Measurements from ENCODE around the gene CTTNBP2NL.
"Not testable (repeated sequence)": the region's sequence is repeated elsewhere in the genome, so short reads cannot be mapped to it uniquely, and the experiment has no call there.

CTTNBP2NL gene

GRCh38 chr1:112418099-112418892, 22.3 kb downstream of the CTTNBP2NL start:
- no peak overlapping the region for H3K27ac ChIP-seq (ENCODE audit: insufficient read depth, low read length, poor library complexity, severe bottlenecking)
- no peak for DNase-seq
- no peak overlapping the region for H3K4me3 ChIP-seq (ENCODE audit: insufficient read depth, low read depth, low read length, poor library complexity, severe bottlenecking)
- no peaks in the 10 kb centered on the region for H3K9me3 ChIP-seq (ENCODE audit: control insufficient read depth, low read length)
- H3K36me3 ChIP-seq (ENCODE audit: control insufficient read depth, insufficient read depth, low read length), result no peaks in the 10 kb centered on the region
- H3K4me1 ChIP-seq (ENCODE audit: control insufficient read depth, insufficient read depth, low read length, poor library complexity, severe bottlenecking), result no peaks in the 10 kb centered on the region
- no peaks in the 10 kb centered on the region for H3K27me3 ChIP-seq (replicated peaks; ENCODE audit: control insufficient read depth, insufficient read depth, low read length, poor library complexity, severe bottlenecking)

DNA sequence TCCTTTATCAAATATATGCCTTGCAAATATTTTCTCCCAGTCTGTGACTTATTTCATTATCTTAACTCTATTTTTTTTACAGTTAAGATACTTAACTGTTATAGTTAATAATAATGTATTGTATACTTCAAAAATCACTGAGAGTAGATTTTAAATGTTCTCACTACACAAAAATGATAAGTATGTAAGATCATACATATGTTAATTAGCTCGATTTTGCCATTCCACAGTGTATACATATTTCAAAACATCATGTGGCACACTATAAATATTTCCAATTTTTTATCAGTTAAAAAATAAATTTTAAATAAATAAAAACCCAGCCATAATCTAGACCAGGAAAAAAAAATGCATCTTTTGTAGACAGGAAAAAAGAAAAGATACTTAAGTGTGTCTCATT, 27.2 kb downstream of the CTTNBP2NL start:
- no peaks in the 10 kb centered on the region for H3K36me3 ChIP-seq (ENCODE audit: control insufficient read depth, insufficient read depth, low read length)
- DNase-seq, result no peak
- no peak overlapping the region for H3K27ac ChIP-seq (ENCODE audit: insufficient read depth, low read length, poor library complexity, severe bottlenecking)
- no peaks in the 10 kb centered on the region for H3K9me3 ChIP-seq (ENCODE audit: control insufficient read depth, low read length)
- H3K27me3 ChIP-seq (replicated peaks; ENCODE audit: control insufficient read depth, insufficient read depth, low read length, poor library complexity, severe bottlenecking), result no peaks in the 10 kb centered on the region
- H3K4me3 ChIP-seq (ENCODE audit: insufficient read depth, low read depth, low read length, poor library complexity, severe bottlenecking), result no peak overlapping the region
- no peaks in the 10 kb centered on the region for H3K4me1 ChIP-seq (ENCODE audit: control insufficient read depth, insufficient read depth, low read length, poor library complexity, severe bottlenecking)

GRCh38 chr1:112423666-112424065, 27.7 kb downstream of the CTTNBP2NL start:
- H3K4me1 ChIP-seq (ENCODE audit: control insufficient read depth, insufficient read depth, low read length, poor library complexity, severe bottlenecking); H3K4me3 ChIP-seq (ENCODE audit: insufficient read depth, low read depth, low read length, poor library complexity, severe bottlenecking); H3K27ac ChIP-seq (ENCODE audit: insufficient read depth, low read length, poor library complexity, severe bottlenecking); H3K36me3 ChIP-seq (ENCODE audit: control insufficient read depth, insufficient read depth, low read length); DNase-seq; H3K9me3 ChIP-seq (ENCODE audit: control insufficient read depth, low read length); H3K27me3 ChIP-seq (replicated peaks; ENCODE audit: control insufficient read depth, insufficient read depth, low read length, poor library complexity, severe bottlenecking): not testable (repeated sequence)

DNA sequence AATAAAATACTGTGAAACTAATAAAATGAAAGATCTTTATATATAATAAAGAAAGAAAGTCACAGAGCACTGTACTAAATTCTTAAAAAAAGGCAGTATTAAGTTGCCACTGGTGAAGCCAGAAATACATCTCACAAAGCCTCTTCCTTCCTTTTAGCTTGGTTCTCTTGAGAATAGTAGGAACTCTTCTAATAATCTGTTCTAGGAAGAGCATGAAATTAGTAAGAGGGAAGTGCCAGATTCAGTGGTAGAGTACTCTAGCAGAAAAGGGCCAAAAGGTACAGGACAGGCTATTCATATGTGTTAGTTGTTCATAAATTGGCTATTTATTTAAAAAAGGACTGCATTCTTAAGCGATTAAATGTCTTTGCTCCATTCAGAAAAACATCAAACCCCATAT, 33.7 kb downstream of the CTTNBP2NL start:
- no peak overlapping the region for H3K27ac ChIP-seq (ENCODE audit: insufficient read depth, low read length, poor library complexity, severe bottlenecking)
- no peak overlapping the region for H3K4me3 ChIP-seq (ENCODE audit: insufficient read depth, low read depth, low read length, poor library complexity, severe bottlenecking)
- H3K27me3 ChIP-seq (replicated peaks; ENCODE audit: control insufficient read depth, insufficient read depth, low read length, poor library complexity, severe bottlenecking), result no peaks in the 10 kb centered on the region
- no peaks in the 10 kb centered on the region for H3K4me1 ChIP-seq (ENCODE audit: control insufficient read depth, insufficient read depth, low read length, poor library complexity, severe bottlenecking)
- H3K9me3 ChIP-seq (ENCODE audit: control insufficient read depth, low read length), result no peaks in the 10 kb centered on the region
- DNase-seq, result no peak
- H3K36me3 ChIP-seq (ENCODE audit: control insufficient read depth, insufficient read depth, low read length), result no peaks in the 10 kb centered on the region

- no peak for DNase-seq
- no peaks in the 10 kb centered on the region for H3K36me3 ChIP-seq (ENCODE audit: control insufficient read depth, insufficient read depth, low read length)
- H3K4me3 ChIP-seq (ENCODE audit: insufficient read depth, low read depth, low read length, poor library complexity, severe bottlenecking), result no peak overlapping the region
- no peak overlapping the region for H3K27ac ChIP-seq (ENCODE audit: insufficient read depth, low read length, poor library complexity, severe bottlenecking)
- H3K27me3 ChIP-seq (replicated peaks; ENCODE audit: control insufficient read depth, insufficient read depth, low read length, poor library complexity, severe bottlenecking), result no peaks in the 10 kb centered on the region
- no peaks in the 10 kb centered on the region for H3K9me3 ChIP-seq (ENCODE audit: control insufficient read depth, low read length)
- H3K4me1 ChIP-seq (ENCODE audit: control insufficient read depth, insufficient read depth, low read length, poor library complexity, severe bottlenecking), result no peaks in the 10 kb centered on the region
These were observed 35.0 kb downstream of the CTTNBP2NL start for GRCh38 chr1:112431038-112431437.

DNA sequence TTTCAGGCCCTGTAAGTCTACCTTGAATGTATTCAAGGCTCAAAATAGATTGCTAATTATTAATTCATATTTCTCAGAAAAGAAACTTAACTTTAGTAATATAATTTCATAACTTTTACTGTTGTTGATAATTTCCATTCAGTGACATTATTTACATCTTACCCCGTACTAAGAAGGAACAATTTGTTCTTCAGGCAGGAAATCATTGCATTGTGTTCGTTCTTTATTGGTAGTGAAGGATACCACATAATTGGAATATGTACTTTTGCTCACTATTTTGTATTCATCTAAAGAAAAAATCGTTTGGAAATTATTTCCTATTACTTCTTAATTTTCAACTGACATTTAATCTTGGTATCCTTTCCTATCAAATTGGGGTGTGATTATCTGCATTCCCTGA, 39.4 kb downstream of the CTTNBP2NL start:
- H3K36me3 ChIP-seq (ENCODE audit: control insufficient read depth, insufficient read depth, low read length), result no peaks in the 10 kb centered on the region
- H3K27me3 ChIP-seq (replicated peaks; ENCODE audit: control insufficient read depth, insufficient read depth, low read length, poor library complexity, severe bottlenecking), result no peaks in the 10 kb centered on the region
- H3K4me3 ChIP-seq (ENCODE audit: insufficient read depth, low read depth, low read length, poor library complexity, severe bottlenecking), result no peak overlapping the region
- H3K4me1 ChIP-seq (ENCODE audit: control insufficient read depth, insufficient read depth, low read length, poor library complexity, severe bottlenecking), result no peaks in the 10 kb centered on the region
- no peak overlapping the region for H3K27ac ChIP-seq (ENCODE audit: insufficient read depth, low read length, poor library complexity, severe bottlenecking)
- DNase-seq, result no peak
- no peaks in the 10 kb centered on the region for H3K9me3 ChIP-seq (ENCODE audit: control insufficient read depth, low read length)

- Histone ChIP-seq H3K27ac (ENCODE audit: insufficient read depth, low read length, poor library complexity, severe bottlenecking) (no peak overlapping the region), H3K27me3 (replicated peaks; ENCODE audit: control insufficient read depth, insufficient read depth, low read length, poor library complexity, severe bottlenecking) (no peaks in the 10 kb centered on the region), H3K4me3 (ENCODE audit: insufficient read depth, low read depth, low read length, poor library complexity, severe bottlenecking) (no peak overlapping the region), H3K4me1 (ENCODE audit: control insufficient read depth, insufficient read depth, low read length, poor library complexity, severe bottlenecking) (no peaks in the 10 kb centered on the region), H3K36me3 (ENCODE audit: control insufficient read depth, insufficient read depth, low read length) (no peaks in the 10 kb centered on the region), H3K9me3 (ENCODE audit: control insufficient read depth, low read length) (no peaks in the 10 kb centered on the region)
- no peak for DNase-seq
These were observed 40.6 kb downstream of the CTTNBP2NL start for GRCh38 chr1:112436384-112437156.

DNA sequence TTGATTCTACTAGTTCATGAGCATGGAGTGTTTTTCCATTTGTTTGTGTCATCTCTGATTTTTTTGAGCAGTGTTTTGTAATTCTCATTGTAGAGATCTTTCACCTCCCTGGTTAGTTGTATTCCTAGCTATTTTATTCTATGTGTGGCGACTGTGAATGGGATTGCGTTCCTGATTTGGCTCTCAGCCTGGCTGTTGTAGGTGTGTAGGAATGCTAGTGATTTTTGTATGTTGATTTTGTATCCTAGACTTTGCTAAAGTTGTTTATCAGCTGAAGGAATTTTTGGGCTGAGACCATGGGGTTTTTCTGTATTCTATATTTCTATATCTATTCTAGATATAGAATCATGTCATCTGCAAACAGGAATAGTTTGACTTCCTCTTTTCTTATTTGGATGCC, 42.1 kb downstream of the CTTNBP2NL start:
- H3K27me3 ChIP-seq (replicated peaks; ENCODE audit: control insufficient read depth, insufficient read depth, low read length, poor library complexity, severe bottlenecking); H3K4me3 ChIP-seq (ENCODE audit: insufficient read depth, low read depth, low read length, poor library complexity, severe bottlenecking); DNase-seq; H3K27ac ChIP-seq (ENCODE audit: insufficient read depth, low read length, poor library complexity, severe bottlenecking); H3K36me3 ChIP-seq (ENCODE audit: control insufficient read depth, insufficient read depth, low read length); H3K9me3 ChIP-seq (ENCODE audit: control insufficient read depth, low read length); H3K4me1 ChIP-seq (ENCODE audit: control insufficient read depth, insufficient read depth, low read length, poor library complexity, severe bottlenecking): not testable (repeated sequence)

GRCh38 chr1:112439592-112439991, 43.6 kb downstream of the CTTNBP2NL start:
- Histone ChIP-seq H3K4me1 (ENCODE audit: control insufficient read depth, insufficient read depth, low read length, poor library complexity, severe bottlenecking) (no peaks in the 10 kb centered on the region), H3K27ac (ENCODE audit: insufficient read depth, low read length, poor library complexity, severe bottlenecking) (no peak overlapping the region), H3K4me3 (ENCODE audit: insufficient read depth, low read depth, low read length, poor library complexity, severe bottlenecking) (no peak overlapping the region), H3K9me3 (ENCODE audit: control insufficient read depth, low read length) (no peaks in the 10 kb centered on the region), H3K36me3 (ENCODE audit: control insufficient read depth, insufficient read depth, low read length) (no peaks in the 10 kb centered on the region), H3K27me3 (replicated peaks; ENCODE audit: control insufficient read depth, insufficient read depth, low read length, poor library complexity, severe bottlenecking) (no peaks in the 10 kb centered on the region)
- DNase-seq, result no peak

- Histone ChIP-seq H3K27me3 (replicated peaks; ENCODE audit: control insufficient read depth, insufficient read depth, low read length, poor library complexity, severe bottlenecking) (no peaks in the 10 kb centered on the region), H3K36me3 (ENCODE audit: control insufficient read depth, insufficient read depth, low read length) (no peaks in the 10 kb centered on the region), H3K9me3 (ENCODE audit: control insufficient read depth, low read length) (no peaks in the 10 kb centered on the region), H3K27ac (ENCODE audit: insufficient read depth, low read length, poor library complexity, severe bottlenecking) (no peak overlapping the region), H3K4me3 (ENCODE audit: insufficient read depth, low read depth, low read length, poor library complexity, severe bottlenecking) (no peak overlapping the region), H3K4me1 (ENCODE audit: control insufficient read depth, insufficient read depth, low read length, poor library complexity, severe bottlenecking) (no peaks in the 10 kb centered on the region)
- DNase-seq, result no peak
These were observed 44.6 kb downstream of the CTTNBP2NL start for GRCh38 chr1:112440574-112440973.

Data from effector memory CD4-positive, alpha-beta T cell (primary cell).